ENCODE measurements around the gene FXYD5.

DNA sequence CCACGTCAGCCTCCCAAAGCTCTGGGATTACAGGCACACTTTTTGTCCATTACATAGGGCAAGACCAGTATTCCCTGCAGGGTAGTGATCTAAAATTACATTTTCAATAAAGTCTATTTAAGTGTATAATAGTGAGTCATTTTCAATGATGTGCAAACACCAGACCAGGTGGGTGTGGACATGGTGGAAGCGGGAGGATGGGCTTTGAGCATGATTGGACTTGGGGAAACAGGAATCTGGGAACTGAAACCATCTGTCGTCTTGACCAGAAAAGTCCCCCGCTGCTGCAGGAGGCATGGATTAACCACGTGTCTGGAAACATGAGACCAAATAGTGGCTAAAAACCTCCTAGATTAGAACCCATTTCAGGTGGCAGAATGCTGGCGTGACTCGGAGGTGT, 34.0 kb upstream of the FXYD5 start:
- TF ChIP-seq CTCF (IDR thresholded peaks at IDR 0.05; ENCODE audit: insufficient read depth, low read length) (no peak), POLR2AphosphoS5 (IDR thresholded peaks at IDR 0.05; ENCODE audit: low read depth) (no peak), REST (IDR thresholded peaks at IDR 0.05; ENCODE audit: insufficient replicate concordance, low read depth) (no peak)
